ENCODE results near the gene MTR.

The MTR gene

GRCh38 chr1:236759252-236759859 lies 35.7 kb upstream of the MTR start:
- peaks cover 9% of the 10 kb centered on the region for H3K36me3 ChIP-seq (ENCODE audit: control insufficient read depth, low read depth, low read length)
- H3K9ac ChIP-seq (ENCODE audit: low read length) = no peak overlapping the region
- no peak overlapping the region for H3K4me3 ChIP-seq (ENCODE audit: low read length)
- no peaks in the 10 kb centered on the region for H3K27me3 ChIP-seq (ENCODE audit: control insufficient read depth, insufficient read depth, low read length)
- no peaks in the 10 kb centered on the region for H3K4me1 ChIP-seq (ENCODE audit: control insufficient read depth, low read depth, low read length)
- H3K27ac ChIP-seq (ENCODE audit: low read length) = no peak overlapping the region
- no peaks in the 10 kb centered on the region for H3K9me3 ChIP-seq (ENCODE audit: control insufficient read depth, low read depth, low read length)

DNA sequence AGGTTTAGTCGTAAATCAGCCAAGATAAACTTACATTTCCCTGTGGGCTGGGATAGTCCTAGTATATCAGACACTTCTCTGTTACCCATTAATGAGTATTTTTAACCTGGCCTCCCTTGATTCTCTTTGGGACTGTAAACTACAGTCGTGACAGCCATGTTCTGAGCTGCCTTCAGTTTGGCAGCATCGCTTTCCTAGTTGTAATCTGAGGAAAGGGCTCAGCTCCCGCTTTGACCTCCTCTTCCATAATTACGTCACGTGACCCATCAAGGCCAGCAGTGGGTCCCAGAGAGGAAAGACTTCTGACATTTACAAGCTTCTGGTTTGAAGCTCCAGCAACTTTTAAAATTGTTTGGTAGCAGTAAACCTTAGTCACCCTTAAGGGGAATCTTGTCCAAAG lies 34.6 kb upstream of the MTR start:
- Histone ChIP-seq H3K27me3 (ENCODE audit: control insufficient read depth, insufficient read depth, low read length) (no peaks in the 10 kb centered on the region), H3K4me3 (ENCODE audit: low read length) (no peak overlapping the region), H3K9ac (ENCODE audit: low read length) (no peak overlapping the region), H3K36me3 (ENCODE audit: control insufficient read depth, low read depth, low read length) (peaks cover 9% of the 10 kb centered on the region), H3K4me1 (ENCODE audit: control insufficient read depth, low read depth, low read length) (no peaks in the 10 kb centered on the region), H3K9me3 (ENCODE audit: control insufficient read depth, low read depth, low read length) (no peaks in the 10 kb centered on the region), H3K27ac (ENCODE audit: low read length) (no peak overlapping the region)

GRCh38 chr1:236760986-236761385 lies 34.1 kb upstream of the MTR start:
- H3K27ac ChIP-seq (ENCODE audit: low read length) = no peak overlapping the region
- no peak overlapping the region for H3K4me3 ChIP-seq (ENCODE audit: low read length)
- H3K36me3 ChIP-seq (ENCODE audit: control insufficient read depth, low read depth, low read length) = peaks cover 9% of the 10 kb centered on the region
- no peaks in the 10 kb centered on the region for H3K27me3 ChIP-seq (ENCODE audit: control insufficient read depth, insufficient read depth, low read length)
- H3K9me3 ChIP-seq (ENCODE audit: control insufficient read depth, low read depth, low read length) = no peaks in the 10 kb centered on the region
- no peak overlapping the region for H3K9ac ChIP-seq (ENCODE audit: low read length)
- no peaks in the 10 kb centered on the region for H3K4me1 ChIP-seq (ENCODE audit: control insufficient read depth, low read depth, low read length)

DNA sequence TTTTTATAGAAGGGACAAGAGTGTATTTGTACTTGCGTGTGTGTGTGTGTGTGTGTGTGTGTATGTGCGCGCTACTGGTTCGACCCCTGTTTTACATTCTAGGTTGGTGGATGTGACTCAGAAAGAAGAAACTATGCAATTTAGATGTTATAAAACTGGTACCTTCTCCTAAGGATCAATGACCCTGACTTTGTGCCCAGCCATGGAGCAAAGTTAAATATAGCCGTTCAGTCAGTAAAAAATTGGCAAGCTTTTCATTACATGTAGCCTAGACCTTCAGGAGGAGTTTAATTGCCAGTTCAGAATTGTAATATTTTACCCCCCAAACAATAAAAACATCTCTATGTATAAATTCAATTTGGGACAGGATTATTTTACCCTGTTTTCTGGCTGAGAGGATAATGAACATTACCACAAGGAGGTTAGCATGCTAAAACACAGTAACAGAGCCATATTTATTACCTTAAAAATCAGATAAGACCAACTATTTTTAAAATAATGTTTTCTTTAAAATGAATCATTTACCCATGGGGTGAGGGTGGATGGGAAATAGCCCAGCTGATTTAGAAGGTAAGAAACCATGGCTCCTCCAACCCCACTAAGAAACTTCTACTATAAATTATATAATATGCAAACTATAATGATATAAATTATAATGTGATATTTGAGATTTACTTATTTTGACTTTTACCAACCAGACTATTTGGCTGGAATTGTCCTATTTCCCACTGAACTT lies 33.5 kb upstream of the MTR start:
- Histone ChIP-seq H3K4me3 (ENCODE audit: low read length) (no peak overlapping the region), H3K27me3 (ENCODE audit: control insufficient read depth, insufficient read depth, low read length) (no peaks in the 10 kb centered on the region), H3K4me1 (ENCODE audit: control insufficient read depth, low read depth, low read length) (no peaks in the 10 kb centered on the region), H3K36me3 (ENCODE audit: control insufficient read depth, low read depth, low read length) (peaks cover 9% of the 10 kb centered on the region), H3K9me3 (ENCODE audit: control insufficient read depth, low read depth, low read length) (no peaks in the 10 kb centered on the region), H3K27ac (ENCODE audit: low read length) (no peak overlapping the region), H3K9ac (ENCODE audit: low read length) (no peak overlapping the region)

DNA sequence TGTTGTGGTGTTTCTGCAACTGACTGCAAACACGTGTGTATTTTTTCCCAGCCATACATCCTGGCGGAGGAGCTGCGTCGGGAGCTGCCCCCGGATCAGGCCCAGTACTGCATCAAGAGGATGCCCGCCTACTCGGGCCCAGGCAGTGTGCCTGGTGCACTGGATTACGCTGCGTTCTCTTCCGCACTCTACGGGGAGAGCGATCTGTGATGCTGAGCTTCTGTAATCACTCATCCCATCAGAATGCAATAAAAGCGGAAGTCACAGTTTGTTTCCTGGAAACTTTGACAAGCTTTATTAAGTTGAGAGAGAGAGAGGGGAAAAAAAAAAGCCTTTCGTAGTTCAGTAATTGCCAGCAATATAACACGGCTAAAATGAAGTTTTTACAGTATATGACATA lies 32.7 kb upstream of the MTR start:
- Histone ChIP-seq H3K27ac (ENCODE audit: low read length) (no peak overlapping the region), H3K4me1 (ENCODE audit: control insufficient read depth, low read depth, low read length) (no peaks in the 10 kb centered on the region), H3K4me3 (ENCODE audit: low read length) (no peak overlapping the region), H3K9me3 (ENCODE audit: control insufficient read depth, low read depth, low read length) (no peaks in the 10 kb centered on the region), H3K27me3 (ENCODE audit: control insufficient read depth, insufficient read depth, low read length) (no peaks in the 10 kb centered on the region), H3K36me3 (ENCODE audit: control insufficient read depth, low read depth, low read length) (peaks cover 8% of the 10 kb centered on the region), H3K9ac (ENCODE audit: low read length) (no peak overlapping the region)

DNA sequence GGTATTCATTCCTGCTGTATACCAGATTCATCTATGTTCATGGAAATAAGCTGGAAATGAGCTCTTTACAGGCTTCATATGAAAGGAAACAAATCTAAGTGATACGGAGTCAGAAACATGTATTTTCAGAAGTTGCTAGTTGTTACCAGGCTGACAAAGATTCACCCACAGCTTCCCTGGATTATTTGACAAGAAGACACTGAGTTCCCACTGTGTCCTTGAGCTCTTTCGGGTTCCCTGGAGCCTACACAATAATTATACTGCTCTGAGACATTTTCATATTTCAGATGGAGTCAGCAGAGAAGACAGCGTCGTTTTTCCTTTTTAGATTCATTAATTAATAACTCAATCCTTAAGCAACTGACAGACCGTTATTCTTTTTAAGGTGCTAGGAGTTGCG lies 29.3 kb upstream of the MTR start:
- H3K4me1 ChIP-seq (ENCODE audit: control insufficient read depth, low read depth, low read length) = no peaks in the 10 kb centered on the region
- no peaks in the 10 kb centered on the region for H3K9me3 ChIP-seq (ENCODE audit: control insufficient read depth, low read depth, low read length)
- no peaks in the 10 kb centered on the region for H3K36me3 ChIP-seq (ENCODE audit: control insufficient read depth, low read depth, low read length)
- no peak overlapping the region for H3K27ac ChIP-seq (ENCODE audit: low read length)
- no peak overlapping the region for H3K4me3 ChIP-seq (ENCODE audit: low read length)
- H3K9ac ChIP-seq (ENCODE audit: low read length) = no peak overlapping the region
- no peaks in the 10 kb centered on the region for H3K27me3 ChIP-seq (ENCODE audit: control insufficient read depth, insufficient read depth, low read length)

DNA sequence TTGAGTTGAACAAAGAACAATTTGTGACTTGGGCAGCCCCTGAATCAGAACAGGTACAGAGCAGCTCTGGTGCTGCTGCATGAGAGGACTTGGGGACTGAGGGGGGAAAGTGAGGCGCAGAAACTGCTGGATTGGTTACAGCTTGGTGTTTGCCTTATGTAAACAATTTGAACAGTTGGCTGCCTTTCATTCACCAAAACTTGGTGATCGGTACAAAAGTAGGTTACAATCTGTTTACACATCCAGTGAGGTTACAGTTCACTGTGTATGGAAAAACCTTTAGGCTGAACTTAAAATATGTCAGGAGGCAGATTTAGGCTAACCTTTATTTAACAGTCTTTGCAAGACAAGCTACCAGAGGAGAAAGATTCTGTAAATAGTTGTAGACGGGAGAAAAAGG lies 28.6 kb upstream of the MTR start:
- Histone ChIP-seq H3K9ac (ENCODE audit: low read length) (no peak overlapping the region), H3K9me3 (ENCODE audit: control insufficient read depth, low read depth, low read length) (no peaks in the 10 kb centered on the region), H3K4me1 (ENCODE audit: control insufficient read depth, low read depth, low read length) (no peaks in the 10 kb centered on the region), H3K36me3 (ENCODE audit: control insufficient read depth, low read depth, low read length) (no peaks in the 10 kb centered on the region), H3K27me3 (ENCODE audit: control insufficient read depth, insufficient read depth, low read length) (no peaks in the 10 kb centered on the region), H3K4me3 (ENCODE audit: low read length) (no peak overlapping the region), H3K27ac (ENCODE audit: low read length) (no peak overlapping the region)

- H3K27ac ChIP-seq (ENCODE audit: low read length) = no peak overlapping the region
- no peaks in the 10 kb centered on the region for H3K36me3 ChIP-seq (ENCODE audit: control insufficient read depth, low read depth, low read length)
- H3K4me3 ChIP-seq (ENCODE audit: low read length) = no peak overlapping the region
- no peaks in the 10 kb centered on the region for H3K27me3 ChIP-seq (ENCODE audit: control insufficient read depth, insufficient read depth, low read length)
- no peak overlapping the region for H3K9ac ChIP-seq (ENCODE audit: low read length)
- no peaks in the 10 kb centered on the region for H3K4me1 ChIP-seq (ENCODE audit: control insufficient read depth, low read depth, low read length)
- H3K9me3 ChIP-seq (ENCODE audit: control insufficient read depth, low read depth, low read length) = no peaks in the 10 kb centered on the region
These were observed 27.8 kb upstream of the MTR start for GRCh38 chr1:236767276-236767675.

- Histone ChIP-seq H3K9ac (ENCODE audit: low read length) (no peak overlapping the region), H3K36me3 (ENCODE audit: control insufficient read depth, low read depth, low read length) (no peaks in the 10 kb centered on the region), H3K27ac (ENCODE audit: low read length) (no peak overlapping the region), H3K4me3 (ENCODE audit: low read length) (no peak overlapping the region), H3K9me3 (ENCODE audit: control insufficient read depth, low read depth, low read length) (no peaks in the 10 kb centered on the region), H3K4me1 (ENCODE audit: control insufficient read depth, low read depth, low read length) (no peaks in the 10 kb centered on the region), H3K27me3 (ENCODE audit: control insufficient read depth, insufficient read depth, low read length) (no peaks in the 10 kb centered on the region)
These were observed 26.5 kb upstream of the MTR start for GRCh38 chr1:236768601-236769000.

GRCh38 chr1:236773919-236774318 lies 21.2 kb upstream of the MTR start:
- Histone ChIP-seq H3K4me1 (ENCODE audit: control insufficient read depth, low read depth, low read length) (no peaks in the 10 kb centered on the region), H3K9me3 (ENCODE audit: control insufficient read depth, low read depth, low read length) (no peaks in the 10 kb centered on the region), H3K27me3 (ENCODE audit: control insufficient read depth, insufficient read depth, low read length) (no peaks in the 10 kb centered on the region), H3K9ac (ENCODE audit: low read length) (no peak overlapping the region), H3K27ac (ENCODE audit: low read length) (no peak overlapping the region), H3K36me3 (ENCODE audit: control insufficient read depth, low read depth, low read length) (no peaks in the 10 kb centered on the region), H3K4me3 (ENCODE audit: low read length) (no peak overlapping the region)

GRCh38 chr1:236774926-236775325 lies 20.2 kb upstream of the MTR start:
- H3K36me3 ChIP-seq (ENCODE audit: control insufficient read depth, low read depth, low read length) = no peaks in the 10 kb centered on the region
- no peak overlapping the region for H3K27ac ChIP-seq (ENCODE audit: low read length)
- H3K9me3 ChIP-seq (ENCODE audit: control insufficient read depth, low read depth, low read length) = no peaks in the 10 kb centered on the region
- no peak overlapping the region for H3K9ac ChIP-seq (ENCODE audit: low read length)
- no peak overlapping the region for H3K4me3 ChIP-seq (ENCODE audit: low read length)
- H3K27me3 ChIP-seq (ENCODE audit: control insufficient read depth, insufficient read depth, low read length) = no peaks in the 10 kb centered on the region
- no peaks in the 10 kb centered on the region for H3K4me1 ChIP-seq (ENCODE audit: control insufficient read depth, low read depth, low read length)

GRCh38 chr1:236779312-236779711 lies 15.8 kb upstream of the MTR start:
- Histone ChIP-seq H3K27ac (ENCODE audit: low read length) (no peak overlapping the region), H3K36me3 (ENCODE audit: control insufficient read depth, low read depth, low read length) (no peaks in the 10 kb centered on the region), H3K4me1 (ENCODE audit: control insufficient read depth, low read depth, low read length) (no peaks in the 10 kb centered on the region), H3K4me3 (ENCODE audit: low read length) (no peak overlapping the region), H3K27me3 (ENCODE audit: control insufficient read depth, insufficient read depth, low read length) (no peaks in the 10 kb centered on the region), H3K9me3 (ENCODE audit: control insufficient read depth, low read depth, low read length) (no peaks in the 10 kb centered on the region), H3K9ac (ENCODE audit: low read length) (no peak overlapping the region)
